GM18526 (cell line): ENCODE results near the gene NDFIP2.

Experiments used
- POLR2A ChIP-seq: IDR thresholded peaks from 3 replicates; pipeline ENCODE4 v1.6.1; 2011; ENCODE audit not compliant: insufficient read length; ENCODE audit errors: extremely low read depth

The NDFIP2 gene

DNA sequence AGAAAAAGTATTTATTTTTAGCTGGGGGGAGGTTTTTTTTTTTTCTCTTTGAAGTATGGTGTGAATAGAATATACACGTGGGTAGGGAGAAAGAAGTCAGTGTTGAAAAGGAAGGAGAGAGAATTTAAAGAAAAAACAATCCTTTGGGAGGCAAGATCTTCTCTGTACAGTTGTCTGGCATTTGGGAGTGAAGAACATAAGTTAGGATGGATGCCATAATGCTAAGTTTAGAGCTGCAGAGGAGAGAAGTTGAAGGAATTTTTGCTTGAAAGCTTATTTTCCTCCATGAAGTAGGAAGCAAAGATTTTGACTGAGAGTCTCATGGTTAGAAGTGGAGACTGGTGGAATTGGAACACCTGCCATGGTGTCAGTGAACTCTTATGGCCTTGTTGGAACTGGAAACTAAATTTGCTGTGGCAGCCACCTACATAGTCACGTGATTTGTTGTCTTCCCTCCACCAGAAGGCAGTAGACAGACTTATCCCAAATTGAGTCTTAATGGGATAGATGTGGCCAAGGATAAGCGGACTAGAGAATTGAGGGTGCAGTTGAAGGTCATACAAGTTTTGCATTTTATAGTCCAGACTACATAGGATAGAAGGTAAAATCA lies 22.0 kb downstream of the NDFIP2 start:
- no peak for TF ChIP-seq POLR2A

DNA sequence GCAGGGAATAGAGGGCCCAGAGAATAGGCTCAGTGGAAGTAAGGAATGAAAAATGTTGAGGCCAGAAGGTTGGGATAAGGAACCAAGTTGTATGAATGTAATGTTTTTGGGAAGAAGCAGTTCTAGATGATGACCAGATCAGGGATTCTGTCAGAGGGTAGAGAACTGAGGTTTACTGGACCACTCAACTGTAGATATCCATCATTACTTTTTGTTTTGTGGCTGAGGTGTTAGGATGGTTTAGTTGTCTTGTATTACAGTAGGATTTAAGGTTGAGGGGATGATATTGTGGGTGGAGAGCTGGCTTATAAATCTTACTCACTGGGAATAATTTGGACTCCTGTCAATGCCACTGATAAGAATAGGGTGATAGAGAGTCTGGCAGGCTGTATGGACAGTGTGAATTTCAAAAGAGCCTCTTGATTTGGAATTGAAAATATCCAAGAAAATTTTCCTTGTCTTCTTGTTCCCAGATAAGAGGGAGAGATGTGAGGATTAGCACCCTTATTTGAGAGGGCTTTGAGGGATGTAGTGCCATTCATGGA lies 22.6 kb downstream of the NDFIP2 start:
- no peak for TF ChIP-seq POLR2A

DNA sequence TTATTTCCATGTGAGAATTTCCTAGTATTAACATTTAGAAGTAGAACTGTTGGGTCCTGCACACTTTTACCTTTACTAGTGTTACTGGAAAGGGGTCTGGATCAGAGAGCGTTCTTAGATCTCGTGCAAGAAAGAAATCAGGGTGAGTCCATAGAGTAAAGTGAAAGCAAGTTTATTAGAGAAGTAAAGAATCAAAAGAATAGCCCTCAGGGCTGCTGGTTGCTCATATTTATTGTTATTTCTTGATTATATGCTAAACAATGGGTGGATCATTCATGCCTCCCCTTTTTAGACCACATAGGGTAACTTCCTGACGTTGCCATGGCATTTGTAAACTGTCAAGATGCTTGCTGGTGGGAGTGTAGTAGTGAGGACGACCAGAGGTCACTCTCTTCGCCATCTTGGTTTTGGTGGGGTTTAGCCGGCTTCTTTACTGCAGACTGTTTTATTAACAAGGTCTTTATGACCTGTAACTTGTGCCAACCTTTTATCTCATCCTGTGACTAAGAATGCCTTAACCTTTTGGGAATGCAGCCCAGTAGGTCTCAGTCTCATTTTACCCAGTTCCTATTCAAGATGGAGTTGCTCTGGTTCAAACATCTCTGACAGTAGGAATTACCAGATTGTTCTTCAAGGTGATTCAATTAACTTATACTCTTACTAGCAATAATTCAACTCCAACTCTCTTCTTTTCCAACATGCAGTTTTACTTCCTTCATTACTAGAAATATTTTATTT lies 27.4 kb downstream of the NDFIP2 start:
- TF ChIP-seq POLR2A: no peak

DNA sequence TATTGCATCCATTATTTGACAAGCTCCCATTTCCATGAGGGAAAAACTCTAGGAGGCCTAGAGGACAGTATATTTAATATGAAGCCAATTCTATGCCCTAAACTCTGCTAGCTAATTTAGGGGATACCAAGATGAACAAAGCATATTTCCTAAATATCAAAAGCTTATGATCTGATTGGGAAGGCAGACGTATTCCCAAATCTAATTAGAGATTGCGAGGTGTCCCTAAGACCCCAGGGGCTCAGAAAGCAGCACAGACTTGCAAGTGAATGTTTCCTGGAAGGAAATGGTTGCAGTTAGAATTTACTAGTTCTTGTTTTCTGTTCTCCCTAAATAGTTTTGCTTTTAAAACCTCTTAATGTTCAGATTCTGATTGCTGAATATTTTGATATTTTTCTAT lies 30.7 kb downstream of the NDFIP2 start:
- no peak for TF ChIP-seq POLR2A

DNA sequence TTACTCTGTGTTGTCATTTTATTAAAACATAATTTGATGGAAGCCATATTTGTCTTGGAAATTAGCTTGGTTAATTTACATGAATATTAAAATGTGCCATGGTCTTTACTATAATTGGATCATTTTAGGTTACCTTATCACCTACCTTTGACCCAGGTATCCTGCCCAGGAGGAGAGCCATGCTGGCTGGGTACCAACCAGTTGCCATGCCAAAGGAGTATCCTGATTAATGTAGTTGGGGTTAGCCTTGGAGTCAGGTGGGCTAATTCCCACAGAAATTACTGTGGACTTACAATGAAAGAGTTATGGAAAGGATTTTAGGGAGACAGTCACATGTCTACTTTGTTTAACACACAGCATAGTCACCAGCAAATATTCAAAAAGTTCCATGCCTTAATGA lies 32.0 kb downstream of the NDFIP2 start:
- TF ChIP-seq POLR2A: no peak

DNA sequence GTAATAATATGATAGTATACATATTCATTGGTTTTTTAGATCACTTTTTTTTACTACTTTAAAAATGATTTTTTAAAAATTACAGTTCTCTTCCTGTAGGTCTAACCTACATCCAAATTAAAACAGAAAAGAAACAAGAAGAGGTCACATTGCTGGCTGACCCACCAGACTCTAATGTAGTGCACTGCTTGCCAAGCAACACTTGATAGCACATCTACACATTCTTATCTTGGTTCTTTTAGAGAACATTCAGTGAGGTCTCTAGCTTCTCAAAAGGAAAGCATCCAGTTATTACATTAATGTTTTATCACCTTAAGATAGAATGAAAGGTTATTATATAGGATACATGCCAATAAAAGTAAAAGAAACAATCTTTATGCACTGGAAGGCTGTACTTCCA lies 35.6 kb downstream of the NDFIP2 start:
- TF ChIP-seq POLR2A: no peak

GRCh38 chr13:79519255-79519654 lies 38.3 kb downstream of the NDFIP2 start:
- TF ChIP-seq POLR2A: no peak

- no peak for TF ChIP-seq POLR2A
Observed at GRCh38 chr13:79522583-79522982, 41.6 kb downstream of the NDFIP2 start.

GRCh38 chr13:79525064-79525857 lies 44.3 kb downstream of the NDFIP2 start:
- TF ChIP-seq POLR2A: no peak

GRCh38 chr13:79527698-79528097 lies 46.7 kb downstream of the NDFIP2 start:
- TF ChIP-seq POLR2A: no peak

DNA sequence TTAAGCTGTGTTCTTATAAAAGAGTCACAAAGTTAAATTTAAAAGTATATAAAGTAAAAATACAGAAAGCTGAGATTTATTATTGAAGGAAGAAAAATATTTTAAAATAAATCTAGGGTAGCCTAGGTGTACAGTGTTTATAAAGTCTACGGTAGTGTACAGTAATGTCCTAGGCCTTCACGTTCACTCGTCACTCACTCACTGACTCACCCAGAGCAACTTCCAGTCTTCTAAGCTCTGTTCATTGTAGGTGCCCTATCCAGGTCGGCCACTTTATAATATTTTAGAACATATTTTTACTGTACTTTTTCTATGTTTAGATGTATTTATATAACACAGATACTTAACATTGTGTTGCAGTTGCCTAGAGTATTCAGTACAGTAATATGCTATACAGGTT lies 47.4 kb downstream of the NDFIP2 start:
- no peak for TF ChIP-seq POLR2A

DNA sequence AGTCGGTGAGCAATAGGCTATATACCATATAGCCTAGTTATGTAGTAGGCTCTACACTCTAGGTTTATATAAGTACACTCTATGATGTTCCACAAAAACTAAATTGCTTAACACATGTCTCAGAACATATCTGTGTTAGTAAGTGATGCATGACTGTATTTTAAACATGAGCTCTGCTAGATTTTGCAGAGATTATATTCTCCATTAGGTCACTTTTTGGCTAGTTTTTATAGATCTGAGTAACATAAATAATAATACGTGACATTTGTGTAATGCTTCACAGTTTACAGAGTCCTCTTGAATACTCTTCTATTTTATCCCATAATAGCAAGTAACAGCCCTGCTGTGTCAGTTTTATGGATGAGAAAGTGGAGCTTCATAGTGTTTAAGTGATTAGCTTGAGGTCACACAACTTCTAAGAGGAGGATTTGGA lies 47.8 kb downstream of the NDFIP2 start:
- no peak for TF ChIP-seq POLR2A

- TF ChIP-seq POLR2A: no peak
Observed at GRCh38 chr13:79529817-79530216, 48.9 kb downstream of the NDFIP2 start.

DNA sequence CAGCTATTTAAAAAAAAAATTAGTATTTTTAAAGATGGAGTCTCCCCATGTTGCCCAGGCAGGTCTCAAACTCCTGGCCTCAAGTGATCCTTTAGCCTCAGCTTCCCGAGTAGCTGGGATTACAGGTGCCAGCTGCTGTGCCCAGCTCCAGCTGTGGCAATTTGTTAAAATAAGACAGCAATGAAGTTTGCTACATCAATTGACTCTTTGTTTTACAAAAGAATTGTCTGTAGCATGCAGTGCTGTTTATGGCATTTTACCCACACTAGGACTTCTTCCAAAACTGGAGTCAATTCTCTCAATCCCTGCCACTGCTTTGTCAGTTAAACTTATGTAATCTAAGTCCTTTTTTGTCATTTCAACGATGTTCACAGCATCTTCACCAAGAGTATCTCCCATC lies 49.3 kb downstream of the NDFIP2 start:
- no peak for TF ChIP-seq POLR2A

DNA sequence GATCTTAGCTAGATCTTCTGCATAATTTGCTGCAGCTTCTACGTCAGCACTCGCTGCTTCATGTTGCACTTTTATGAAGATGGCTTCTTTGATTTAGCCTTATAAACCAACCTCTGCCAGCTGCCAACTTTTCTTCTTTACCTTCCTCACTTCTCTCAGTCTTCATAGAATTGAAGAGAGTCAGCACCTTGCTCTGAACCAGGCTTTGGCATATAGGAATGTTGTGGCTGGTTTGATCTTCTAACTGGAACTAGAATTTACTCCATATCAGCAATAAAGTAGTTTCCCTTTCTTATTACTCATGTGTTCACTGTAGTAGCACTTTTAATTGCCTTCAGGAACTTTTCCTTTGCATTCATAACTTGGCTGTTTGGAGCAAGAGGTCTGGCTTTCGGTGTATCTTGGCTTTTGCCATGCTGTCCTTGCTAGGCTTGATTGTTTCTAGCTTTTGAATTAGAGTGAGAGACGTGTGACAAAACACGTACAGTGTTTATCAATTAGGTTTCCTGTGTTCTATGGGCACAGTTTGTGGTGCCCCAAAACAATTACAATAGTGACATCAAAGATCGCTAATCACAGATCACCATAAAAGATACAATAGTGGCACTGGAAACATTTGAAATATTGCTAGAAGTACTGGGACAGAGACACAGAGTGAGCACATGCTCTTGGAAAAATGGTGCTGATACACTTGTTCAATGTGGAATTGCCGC lies 50.7 kb downstream of the NDFIP2 start:
- TF ChIP-seq POLR2A: no peak
